Thyroid gland (tissue), 4 donors: ENCODE measurements around the gene DUSP22. TPM values are rescaled to one million over a fixed set of nuclear protein-coding genes. Genes with fewer than 3 reads are reported as not detected.

Experiments used
- DNase-seq, 2 donors: peaks; one replicate each; pipeline ENCODE4 v3.0.0-alpha.2; 2019
- H3K27ac ChIP-seq, 3 donors: fragments of 200-600 bp; sonication (generic); 1 replicate in 2 of 3; 2 replicates in 1 of 3; pipeline ENCODE4 v1.5.1; 2016 to 2019; ENCODE audit warnings: mild to moderate bottlenecking in 1 of 3, moderate library complexity in 1 of 3
- H3K27me3 ChIP-seq: fragments of 200-600 bp; sonication (generic); one replicate; pipeline ENCODE4 v1.5.1; 2019
- H3K36me3 ChIP-seq, 2 donors: fragments of 200-600 bp; sonication (generic); one replicate each; pipeline ENCODE4 v1.5.1; 2016 to 2019
- H3K4me1 ChIP-seq, 2 donors: fragments of 200-600 bp; sonication (generic); one replicate each; pipeline ENCODE4 v1.5.1; 2017 to 2019
- H3K4me3 ChIP-seq, 3 donors: fragments of 200-600 bp; sonication (generic); replicated peaks in 1 of 3; 1 replicate in 2 of 3; 2 replicates in 1 of 3; pipeline ENCODE4 v1.5.1; 2016; ENCODE audit warnings: mild to moderate bottlenecking in 1 of 3
- H3K9me3 ChIP-seq: fragments of 200-600 bp; sonication (generic); one replicate; pipeline ENCODE4 v1.5.1; 2017
- POLR2A ChIP-seq, 2 donors: fragments of 450-650 bp; IDR thresholded peaks; one replicate each; pipeline ENCODE4 v1.6.1; 2017; ENCODE audit warnings: antibody characterized with exemption in 2 of 2, mild to moderate bottlenecking in 2 of 2, moderate library complexity in 1 of 2
- WGBS, 2 donors: methylation state at CpG; one replicate each; pipeline ENCODE4 v1.1.5; 2017; 5-methylcytosine and 5-hydroxymethylcytosine counted together
- intact Hi-C: fragments of 100-400 bp; cut with DNase I; formaldehyde crosslinking; loops from one replicate; pipeline ENCODE4 v1.15.1; 2023
- total RNA-seq, 4 donors: library from RNA; depleted of rRNA; stranded (reverse); fragments of >200 nt; gene quantifications; one replicate each; pipeline ENCODE4 v1.2.3, GENCODE V29; 2016
- TF ChIP-seq, protein P1 (sequence below), 6 experiments: fragments of 200-600 bp in 3 of 6; fragments of 450-650 bp in 3 of 6; sonication (generic) in 3 of 6; IDR thresholded peaks; one replicate each; pipeline ENCODE4 v1.5.1; 2016 to 2019; ENCODE audit warnings: antibody characterized with exemption in 6 of 6, mild to moderate bottlenecking in 2 of 6, inconsistent platforms in 1 of 6, moderate library complexity in 1 of 6

The DUSP22 gene
- total RNA-seq, 4 donors from 2014 or later, result 40.4 to 68.8 (median 59.4) TPM

DNA sequence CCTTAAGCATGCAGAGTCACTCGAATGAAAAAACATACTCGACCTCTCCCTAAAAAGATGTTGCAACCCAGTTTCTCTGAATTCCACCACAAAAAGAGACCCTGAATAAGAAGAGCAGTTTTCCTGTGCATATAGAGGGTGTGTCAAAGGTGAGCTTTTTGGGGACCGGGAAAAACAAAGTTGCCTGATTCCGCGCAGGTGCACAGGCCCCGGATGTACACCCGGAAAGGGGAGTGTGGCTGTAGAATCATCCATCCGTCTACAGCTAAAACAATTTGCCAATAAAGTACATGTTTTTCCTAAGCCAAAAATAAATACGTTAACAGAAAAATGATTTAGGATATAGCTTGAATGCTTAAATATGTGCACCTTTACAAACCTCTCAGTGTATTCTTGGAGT lies 58.1 kb downstream of the DUSP22 start:
- intact Hi-C loops, result no loop called here

DNA sequence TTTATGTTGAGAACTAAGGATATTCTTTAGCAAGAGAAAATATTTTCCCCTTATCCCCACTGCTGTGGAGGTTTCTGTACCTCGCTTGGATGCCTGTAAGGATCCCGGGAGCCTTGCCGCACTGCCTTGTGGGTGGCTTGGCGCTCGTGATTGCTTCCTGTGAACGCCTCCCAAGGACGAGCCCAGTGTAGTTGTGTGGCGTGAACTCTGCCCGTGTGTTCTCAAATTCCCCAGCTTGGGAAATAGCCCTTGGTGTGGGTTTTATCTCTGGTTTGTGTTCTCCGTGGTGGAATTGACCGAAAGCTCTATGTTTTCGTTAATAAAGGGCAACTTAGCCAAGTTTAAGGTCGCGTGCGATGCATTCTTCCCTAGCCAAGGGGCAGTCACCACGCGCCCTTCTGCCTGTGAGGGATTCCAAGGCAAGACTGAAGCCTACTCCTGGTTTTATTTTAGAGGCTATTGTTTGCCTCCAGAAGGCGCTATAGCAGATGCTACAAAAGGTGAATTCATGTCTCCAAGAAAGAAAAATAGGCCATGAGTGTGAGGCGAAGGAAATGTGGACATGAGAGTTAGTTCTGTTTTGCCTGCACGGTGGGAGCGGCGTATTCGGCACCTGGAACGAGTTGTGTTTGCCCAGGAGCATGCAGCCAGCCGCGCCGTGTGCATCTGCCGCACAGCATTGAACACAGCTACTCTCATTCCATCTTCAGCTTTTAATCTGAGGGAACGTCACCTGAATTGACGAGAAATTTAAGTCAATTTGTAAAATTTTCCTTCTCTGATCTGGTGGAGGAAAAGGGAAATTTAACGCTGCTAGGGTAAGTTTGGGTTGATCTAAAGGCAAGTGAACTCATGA lies 59.0 kb downstream of the DUSP22 start:
- Histone ChIP-seq H3K4me1 (no peaks in the 10 kb centered on the region), H3K27ac (no peak overlapping the region), H3K27me3 (no peaks in the 10 kb centered on the region), H3K36me3 (peaks cover 12% of the 10 kb centered on the region in 2 donors), H3K9me3 (no peaks in the 10 kb centered on the region), H3K4me3 (no peak overlapping the region)
- intact Hi-C loops, result no loop called here
- WGBS, 2 donors, result 88 to 89% methylated on average over 31 of the region's 31 CpGs
- TF ChIP-seq, protein P1, sequence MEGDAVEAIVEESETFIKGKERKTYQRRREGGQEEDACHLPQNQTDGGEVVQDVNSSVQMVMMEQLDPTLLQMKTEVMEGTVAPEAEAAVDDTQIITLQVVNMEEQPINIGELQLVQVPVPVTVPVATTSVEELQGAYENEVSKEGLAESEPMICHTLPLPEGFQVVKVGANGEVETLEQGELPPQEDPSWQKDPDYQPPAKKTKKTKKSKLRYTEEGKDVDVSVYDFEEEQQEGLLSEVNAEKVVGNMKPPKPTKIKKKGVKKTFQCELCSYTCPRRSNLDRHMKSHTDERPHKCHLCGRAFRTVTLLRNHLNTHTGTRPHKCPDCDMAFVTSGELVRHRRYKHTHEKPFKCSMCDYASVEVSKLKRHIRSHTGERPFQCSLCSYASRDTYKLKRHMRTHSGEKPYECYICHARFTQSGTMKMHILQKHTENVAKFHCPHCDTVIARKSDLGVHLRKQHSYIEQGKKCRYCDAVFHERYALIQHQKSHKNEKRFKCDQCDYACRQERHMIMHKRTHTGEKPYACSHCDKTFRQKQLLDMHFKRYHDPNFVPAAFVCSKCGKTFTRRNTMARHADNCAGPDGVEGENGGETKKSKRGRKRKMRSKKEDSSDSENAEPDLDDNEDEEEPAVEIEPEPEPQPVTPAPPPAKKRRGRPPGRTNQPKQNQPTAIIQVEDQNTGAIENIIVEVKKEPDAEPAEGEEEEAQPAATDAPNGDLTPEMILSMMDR (IDR thresholded peaks at IDR 0.05), result no peak
- TF ChIP-seq POLR2A (IDR thresholded peaks at IDR 0.05), result no peak
- no peak for DNase-seq

More for the DNA sequence above, 58.1 kb downstream of the DUSP22 start:
- TF ChIP-seq, protein P1 (IDR thresholded peaks at IDR 0.05), result no peak
- TF ChIP-seq POLR2A (IDR thresholded peaks at IDR 0.05), result no peak
- Histone ChIP-seq H3K36me3 (peaks cover 12% of the 10 kb centered on the region in 2 donors), H3K4me3 (no peak overlapping the region), H3K9me3 (no peaks in the 10 kb centered on the region), H3K27me3 (no peaks in the 10 kb centered on the region), H3K4me1 (no peaks in the 10 kb centered on the region), H3K27ac (no peak overlapping the region)
- DNase-seq, result no peak
- 87 to 91% methylated on average over 9 of the region's 9 CpGs for WGBS, 2 donors

DNA sequence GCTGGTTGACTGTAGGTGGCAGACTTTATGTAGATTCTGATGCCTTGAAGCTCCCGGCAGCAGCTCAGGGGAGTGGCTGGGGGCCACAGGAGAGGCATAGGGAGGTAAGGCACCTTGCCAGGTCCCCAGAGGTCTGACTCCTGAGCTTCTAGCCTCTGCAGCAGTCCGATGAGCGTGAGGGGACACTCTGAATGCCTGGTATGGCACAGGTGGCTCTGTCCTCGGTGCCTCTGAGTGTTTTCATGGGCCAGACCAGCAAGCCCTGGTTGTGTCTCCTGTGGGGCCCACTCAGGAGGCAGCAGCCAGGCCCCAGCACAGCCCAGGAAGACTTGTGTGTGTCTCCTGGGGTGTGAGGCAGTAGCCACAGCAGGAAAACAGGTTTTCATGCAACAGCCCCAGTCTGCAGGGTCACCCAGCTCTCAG lies 59.6 kb downstream of the DUSP22 start:
- Histone ChIP-seq H3K27ac (no peak overlapping the region), H3K27me3 (no peaks in the 10 kb centered on the region), H3K4me3 (no peak overlapping the region), H3K36me3 (peaks cover 12% of the 10 kb centered on the region in 2 donors), H3K4me1 (no peaks in the 10 kb centered on the region), H3K9me3 (no peaks in the 10 kb centered on the region)
- DNase-seq, result no peak
- no peak for TF ChIP-seq POLR2A (IDR thresholded peaks at IDR 0.05)
- TF ChIP-seq, protein P1 (IDR thresholded peaks at IDR 0.05), result no peak
- 60 to 67% methylated on average over 4 of the region's 4 CpGs for WGBS, 2 donors
- intact Hi-C loops, result no loop called here

DNA sequence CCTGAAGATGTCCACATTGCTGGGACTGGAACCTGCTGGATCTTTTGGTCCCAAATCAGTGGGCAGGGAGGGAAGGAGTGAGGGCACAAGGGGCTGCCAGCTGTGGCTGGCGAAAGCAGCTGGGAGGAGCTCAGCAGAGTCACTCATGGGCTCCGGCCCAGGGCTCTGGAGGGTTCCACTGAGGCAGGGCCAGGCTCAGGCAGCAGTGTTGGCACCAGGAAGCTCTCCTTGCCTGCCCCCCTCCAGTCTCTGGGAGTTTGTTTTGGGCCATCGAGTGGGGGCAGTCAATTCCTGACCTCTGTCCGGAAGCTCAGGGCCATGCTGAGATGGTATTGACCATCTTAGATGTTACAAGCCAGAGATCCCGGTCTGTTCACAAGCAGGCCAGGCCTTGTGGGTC lies 60.2 kb downstream of the DUSP22 start:
- Histone ChIP-seq H3K4me3 (no peak overlapping the region), H3K36me3 (peaks cover 12% of the 10 kb centered on the region in 2 donors), H3K27ac (no peak overlapping the region), H3K4me1 (no peaks in the 10 kb centered on the region), H3K9me3 (no peaks in the 10 kb centered on the region), H3K27me3 (no peaks in the 10 kb centered on the region)
- no peak for DNase-seq
- intact Hi-C loops, result no loop called here
- WGBS, 2 donors, result 80 to 83% methylated on average over 5 of the region's 5 CpGs
- TF ChIP-seq, protein P1 (IDR thresholded peaks at IDR 0.05), result no peak
- TF ChIP-seq POLR2A (IDR thresholded peaks at IDR 0.05), result no peak

DNA sequence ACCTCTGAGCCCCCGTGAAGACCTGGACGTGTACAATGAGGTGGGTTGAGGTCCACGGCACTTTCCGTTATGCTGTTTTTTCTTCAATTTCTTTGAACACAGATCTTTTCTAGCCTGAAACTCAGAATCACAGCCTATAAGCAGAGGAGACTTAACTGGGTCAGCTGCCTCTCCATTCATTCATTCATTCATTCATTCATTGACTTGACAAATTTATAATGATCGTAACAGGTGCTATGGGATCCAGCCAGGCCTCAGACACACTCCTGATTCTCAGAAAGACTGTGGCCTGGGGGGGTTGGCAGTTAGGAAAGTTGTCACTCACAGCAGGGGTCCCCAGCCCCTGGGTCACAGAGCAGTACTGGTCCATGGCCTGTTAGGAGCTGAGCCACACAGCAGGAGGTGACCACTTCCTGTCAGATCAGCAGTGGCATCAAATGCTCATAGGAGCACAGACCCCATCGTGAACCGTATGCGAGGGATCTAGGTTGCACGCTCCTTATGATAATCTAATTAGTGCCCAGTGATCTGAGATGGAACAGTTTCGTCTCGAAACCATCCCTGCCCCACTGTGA lies 60.7 kb downstream of the DUSP22 start:
- DNase-seq, result no peak
- TF ChIP-seq POLR2A (IDR thresholded peaks at IDR 0.05), result no peak
- TF ChIP-seq, protein P1 (IDR thresholded peaks at IDR 0.05), result no peak
- WGBS, 2 donors, result 80% methylated on average over 11 of the region's 11 CpGs
- H3K27ac ChIP-seq, result no peak overlapping the region
- H3K4me1 ChIP-seq, result no peaks in the 10 kb centered on the region
- no peaks in the 10 kb centered on the region for H3K27me3 ChIP-seq
- intact Hi-C loops, result no loop called here
- no peak overlapping the region for H3K4me3 ChIP-seq
- no peaks in the 10 kb centered on the region for H3K9me3 ChIP-seq
- H3K36me3 ChIP-seq, result peaks cover 8 to 12% of the 10 kb centered on the region in 2 donors
